ENCODE data around the gene BATF. TPM values are rescaled to one million over a fixed set of nuclear protein-coding genes. Genes with fewer than 3 reads are reported as not detected.

Gene BATF
- total RNA-seq, 1 experiment from 2014 or later, result not detected

- H3K4me1 ChIP-seq (ENCODE audit: control insufficient read depth, insufficient read depth, low read length), result no peaks in the 10 kb centered on the region
- in situ Hi-C loops (cut with HindIII; ENCODE audit: low pct_unique_long_range_greater_than_20kb, low sequenced_read_pairs) (no loop called here), intact Hi-C loops (cut with micrococcal nuclease; ENCODE audit: unreplicated experiment) (no loop called here)
- TF ChIP-seq POLR2AphosphoS5 (IDR thresholded peaks at IDR 0.05; ENCODE audit: low read depth, low read length) (no peak), CTCF (IDR thresholded peaks at IDR 0.05) (no peak), REST (IDR thresholded peaks at IDR 0.05; ENCODE audit: insufficient read depth in 1 of 2, low read depth in 2 of 2, low read length in 1 of 2) (no peak), TCF7L2 (IDR thresholded peaks at IDR 0.05; ENCODE audit: low read depth, low read length) (no peak), SIN3A (IDR thresholded peaks at IDR 0.05; ENCODE audit: borderline replicate concordance, insufficient read depth, low read depth, low read length) (no peak)
- CTCF ChIA-PET, result no interaction called here
- POLR2A ChIA-PET, result no interaction called here
- no peaks in the 10 kb centered on the region for H3K27me3 ChIP-seq (ENCODE audit: control insufficient read depth, insufficient read depth, low read length)
- DNase-seq (ENCODE audit: low read depth, low spot score) (no peak), ATAC-seq (no peak)
- no peaks in the 10 kb centered on the region for H3K36me3 ChIP-seq (ENCODE audit: control insufficient read depth, insufficient read depth, low read length)
- no peak overlapping the region for H3K4me3 ChIP-seq (ENCODE audit: low read depth in 2 of 2, low read length in 2 of 2)
- BruUV-seq (replicated peaks), result no TSS peak
- no peaks in the 10 kb centered on the region for H3K9me3 ChIP-seq (ENCODE audit: control insufficient read depth, insufficient read depth, low read depth, low read length)
- H3K27ac ChIP-seq (ENCODE audit: low read length), result no peak overlapping the region
These were observed 1.4 kb upstream of the BATF start for GRCh38 chr14:75520852-75521251.

- no peaks in the 10 kb centered on the region for H3K36me3 ChIP-seq (ENCODE audit: control insufficient read depth, insufficient read depth, low read length)
- ChIA-PET CTCF (no interaction called here), POLR2A (no interaction called here)
- H3K4me1 ChIP-seq (ENCODE audit: control insufficient read depth, insufficient read depth, low read length), result no peaks in the 10 kb centered on the region
- no TSS peak for BruUV-seq (replicated peaks)
- ATAC-seq (no peak), DNase-seq (ENCODE audit: low read depth, low spot score) (no peak)
- intact Hi-C loops (cut with micrococcal nuclease; ENCODE audit: unreplicated experiment), result no loop called here
- no peaks in the 10 kb centered on the region for H3K9me3 ChIP-seq (ENCODE audit: control insufficient read depth, insufficient read depth, low read depth, low read length)
- H3K4me3 ChIP-seq (ENCODE audit: low read depth in 2 of 2, low read length in 2 of 2), result no peak overlapping the region
- H3K27me3 ChIP-seq (ENCODE audit: control insufficient read depth, insufficient read depth, low read length), result no peaks in the 10 kb centered on the region
- in situ Hi-C loops (cut with HindIII; ENCODE audit: low pct_unique_long_range_greater_than_20kb, low sequenced_read_pairs), result no loop called here
- H3K27ac ChIP-seq (ENCODE audit: low read length), result no peak overlapping the region
- no peak for TF ChIP-seq REST (IDR thresholded peaks at IDR 0.05; ENCODE audit: insufficient read depth in 1 of 2, low read depth in 2 of 2, low read length in 1 of 2)
These were observed 662 bp upstream of the BATF start for GRCh38 chr14:75521415-75522199.
